H1 (cell line): ENCODE results near the gene PMFBP1. TPM values are rescaled to one million over a fixed set of nuclear protein-coding genes. Genes with fewer than 3 reads are reported as not detected.

Experiments used
- CTCF ChIA-PET: fragments of 300-600 bp; sonication (Branson Sonifier 250); formaldehyde crosslinking; loops from one replicate; lab custom pipeline; 2021; ENCODE audit not compliant: partially characterized antibody; lab: Charles Lee
- POLR2A ChIA-PET: fragments of 300-600 bp; sonication (Branson Sonifier 250); formaldehyde crosslinking; loops from one replicate; lab custom pipeline; 2021; ENCODE audit warnings: inconsistent platforms; ENCODE audit not compliant: partially characterized antibody; lab: Charles Lee
- DNase-seq, 2 experiments: peaks; one replicate each; pipeline versions ENCODE4 v3.0.0 to v3.0.0-alpha.2; 2010 to 2022; ENCODE audit warnings: low spot score in 2 of 2, low read depth in 1 of 2, mixed read lengths in 1 of 2
- FAIRE-seq: peaks from 2 replicates; lab custom pipeline; 2011; peaks lifted over from hg19 to GRCh38; lab: Jason Lieb, UNC
- H2AFZ ChIP-seq: 2 replicates; pipeline ENCODE4 v1.8.1; 2012; ENCODE audit warnings: low read length, inconsistent platforms
- H2AK5ac ChIP-seq: 2 replicates; pipeline ENCODE4 v1.6.1; 2013; ENCODE audit warnings: low read depth, low read length
- H2BK120ac ChIP-seq: replicated peaks from 2 replicates; pipeline ENCODE3; 2013; ENCODE audit warnings: low read depth, low read length, inconsistent platforms
- H2BK12ac ChIP-seq: 2 replicates; pipeline ENCODE4 v1.6.1; 2013; ENCODE audit warnings: low read depth, low read length
- H2BK15ac ChIP-seq: 2 replicates; pipeline ENCODE4 v1.6.1; 2013; ENCODE audit warnings: low read length
- H2BK20ac ChIP-seq: 2 replicates; pipeline ENCODE4 v1.6.1; 2013; ENCODE audit warnings: low read length
- H2BK5ac ChIP-seq: 2 replicates; pipeline ENCODE4 v1.6.1; 2013; ENCODE audit warnings: low read depth, low read length
- H3K14ac ChIP-seq: 2 replicates; pipeline ENCODE4 v1.6.1; 2013; ENCODE audit warnings: inconsistent platforms; ENCODE audit not compliant: insufficient read length
- H3K18ac ChIP-seq: 2 replicates; pipeline ENCODE4 v1.6.1; 2013; ENCODE audit warnings: low read length; ENCODE audit errors: extremely low read depth
- H3K23ac ChIP-seq: 2 replicates; pipeline ENCODE4 v1.6.1; 2013; ENCODE audit warnings: inconsistent platforms; ENCODE audit not compliant: insufficient read length
- H3K23me2 ChIP-seq: 2 replicates; pipeline ENCODE4 v1.6.1; 2013; ENCODE audit warnings: low read depth, low read length
- H3K27ac ChIP-seq: 2 replicates; pipeline ENCODE4 v1.6.1; 2011; ENCODE audit warnings: low read depth, low read length, inconsistent platforms
- H3K27me3 ChIP-seq, 4 experiments: replicated peaks in 1 of 4; 1 replicate in 1 of 4; 2 replicates in 3 of 4; pipeline versions ENCODE4 v1.6.1 to v1.8.1; 2011 to 2013; ENCODE audit warnings: low read length in 3 of 4, mild to moderate bottlenecking in 3 of 4, inconsistent platforms in 2 of 4, mixed read lengths in 2 of 4, moderate library complexity in 1 of 4; ENCODE audit not compliant: control insufficient read depth in 3 of 4, insufficient read depth in 3 of 4; ENCODE audit errors: extremely low read depth in 1 of 4
- H3K36me3 ChIP-seq, 4 experiments: 2 replicates each; pipeline versions ENCODE4 v1.6.1 to v1.8.1; 2011 to 2013; ENCODE audit warnings: mild to moderate bottlenecking in 4 of 4, low read length in 3 of 4, moderate library complexity in 2 of 4, control low read depth in 1 of 4, inconsistent platforms in 1 of 4; ENCODE audit not compliant: insufficient read depth in 4 of 4, control insufficient read depth in 2 of 4
- H3K4ac ChIP-seq: replicated peaks from 2 replicates; pipeline ENCODE3; 2013; ENCODE audit warnings: low read length, low read depth, mixed read lengths, inconsistent platforms; ENCODE audit not compliant: insufficient read length
- H3K4me1 ChIP-seq, 4 experiments: replicated peaks in 1 of 4; 1 replicate in 1 of 4; 2 replicates in 3 of 4; pipeline versions ENCODE4 v1.6.1 to v1.8.1; 2011 to 2013; ENCODE audit warnings: low read length in 3 of 4, inconsistent platforms in 2 of 4, mixed read lengths in 1 of 4; ENCODE audit not compliant: insufficient read depth in 4 of 4, control insufficient read depth in 3 of 4
- H3K4me2 ChIP-seq, 2 experiments: 2 replicates each; pipeline versions ENCODE4 v1.6.1 to v1.8.1; 2011 to 2013; ENCODE audit warnings: low read depth in 2 of 2, low read length in 2 of 2, control low read depth in 1 of 2, inconsistent platforms in 1 of 2, mild to moderate bottlenecking in 1 of 2; ENCODE audit not compliant: insufficient read depth in 1 of 2
- H3K4me3 ChIP-seq, 4 experiments: fragments of 200-600, 300-600 bp in 1 of 4; sonication (generic), shearing (Covaris generic), sonication (Bioruptor Twin) in 1 of 4; 2 replicates each; pipeline versions ENCODE4 v1.5.1 to v1.8.1; 2011 to 2016; ENCODE audit warnings: low read length in 4 of 4, low read depth in 3 of 4, control low read depth in 2 of 4, inconsistent platforms in 2 of 4, mild to moderate bottlenecking in 2 of 4, mixed read lengths in 1 of 4, moderate library complexity in 1 of 4; ENCODE audit not compliant: insufficient read depth in 2 of 4; ENCODE audit errors: extremely low read depth in 1 of 4
- H3K56ac ChIP-seq: replicated peaks from 2 replicates; pipeline ENCODE3; 2013; ENCODE audit warnings: low read depth, mild to moderate bottlenecking, mixed read lengths, low read length, inconsistent platforms; ENCODE audit not compliant: insufficient read length
- H3K79me1 ChIP-seq: 2 replicates; pipeline ENCODE4 v1.6.1; 2013; ENCODE audit warnings: low read depth, low read length, control low read depth
- H3K79me2 ChIP-seq, 2 experiments: 2 replicates each; pipeline versions ENCODE4 v1.6.1 to v1.8.1; 2012 to 2013; ENCODE audit warnings: low read length in 2 of 2, mild to moderate bottlenecking in 2 of 2, inconsistent platforms in 1 of 2; ENCODE audit not compliant: insufficient read depth in 2 of 2, control insufficient read depth in 1 of 2
- H3K9ac ChIP-seq, 4 experiments: replicated peaks in 1 of 4; 1 replicate in 1 of 4; 2 replicates in 3 of 4; pipeline versions ENCODE4 v1.6.1 to v1.8.1; 2011 to 2013; ENCODE audit warnings: low read depth in 3 of 4, low read length in 3 of 4, control low read depth in 2 of 4, mild to moderate bottlenecking in 2 of 4, moderate library complexity in 2 of 4, inconsistent platforms in 1 of 4; ENCODE audit errors: extremely low read depth in 1 of 4
- H3K9me3 ChIP-seq, 2 experiments: 2 replicates each; pipeline versions ENCODE4 v1.6.1 to v1.8.1; 2012 to 2013; ENCODE audit warnings: mild to moderate bottlenecking in 2 of 2, moderate library complexity in 2 of 2, control low read depth in 1 of 2, inconsistent platforms in 1 of 2, low read depth in 1 of 2, low read length in 1 of 2, mixed read lengths in 1 of 2; ENCODE audit not compliant: insufficient read depth in 2 of 2
- H4K20me1 ChIP-seq, 2 experiments: replicated peaks in 1 of 2; 2 replicates each; pipeline versions ENCODE3 to v1.8.1; 2011 to 2013; ENCODE audit warnings: inconsistent platforms in 2 of 2, low read length in 2 of 2, mild to moderate bottlenecking in 1 of 2; ENCODE audit not compliant: insufficient read depth in 2 of 2, control insufficient read depth in 1 of 2
- H4K5ac ChIP-seq: 2 replicates; pipeline ENCODE4 v1.6.1; 2013; ENCODE audit warnings: low read length, low read depth, mixed read lengths, inconsistent platforms; ENCODE audit not compliant: insufficient read length
- H4K8ac ChIP-seq: 2 replicates; pipeline ENCODE4 v1.8.0; 2013; ENCODE audit warnings: mild to moderate bottlenecking, moderate library complexity, low read length, inconsistent platforms; ENCODE audit not compliant: insufficient read depth; ENCODE audit errors: extremely low read depth
- H4K91ac ChIP-seq: replicated peaks from 2 replicates; pipeline ENCODE3; 2013; ENCODE audit warnings: low read length, mixed read lengths, inconsistent platforms; ENCODE audit not compliant: insufficient read length
- CBX5 ChIP-seq: fragments of 300-800, 300-1000 bp; sonication (generic); IDR thresholded peaks from 2 replicates; pipeline ENCODE4 v1.7.1; 2016; ENCODE audit warnings: antibody characterized with exemption, low read length, low read depth
- EP300 ChIP-seq, 2 experiments: IDR thresholded peaks; 1 replicate in 1 of 2; 2 replicates in 1 of 2; pipeline ENCODE4 v1.6.1; 2011 to 2012; ENCODE audit warnings: low read depth in 2 of 2, low read length in 2 of 2, mild to moderate bottlenecking in 2 of 2, borderline replicate concordance in 1 of 2, inconsistent platforms in 1 of 2, moderate library complexity in 1 of 2
- WGBS, 2 experiments: shearing (Covaris generic) in 1 of 2; methylation state at CpG; one replicate each; pipeline versions ENCODE4 v1.1.6 to v1.1.7; 2013 to 2015; ENCODE audit warnings: low lambda C conversion rate in 2 of 2, mixed read lengths in 2 of 2, inconsistent platforms in 1 of 2, low coverage in 1 of 2, missing lambda C conversion rate in 1 of 2; ENCODE audit not compliant: insufficient replicate concordance in 2 of 2, insufficient coverage in 1 of 2, insufficient read length in 1 of 2; ENCODE audit errors: extremely low coverage in 1 of 2, missing lambda C conversion rate in 1 of 2; 5-methylcytosine and 5-hydroxymethylcytosine counted together
- polyA plus RNA-seq, 7 experiments: library from polyadenylated mRNA; depleted of rRNA in 3 of 7; stranded (reverse) in 5 of 7; unstranded in 2 of 7; fragments of >200 nt in 5 of 7; fragments of 200-250 nt in 2 of 7; gene quantifications; 1 replicate in 5 of 7; 2 replicates in 1 of 7; 4 replicates in 1 of 7; pipeline versions ENCODE4 v1.2.1 to v1.2.3, GENCODE V29; 2011 to 2013; ENCODE audit warnings: missing spikeins in 2 of 7, mixed read lengths in 2 of 7
- total RNA-seq: library from RNA; stranded (reverse); fragmentation: NEBNext Ultra II Directional; extraction: Animal tissue kit (Norgen Biotek cat#: 25700); gene quantifications from 2 replicates; pipeline ENCODE4 v1.2.1, GENCODE V29; 2021

PMFBP1 gene
- total and polyA plus RNA-seq, 2 of the 8 experiments (the other 6 are each of a cell fraction or from before 2014, with no cell fraction given): 0.32 to 1.6 TPM

GRCh38 chr16:72174726-72175125 is 2.8 kb upstream of the PMFBP1 start:
- H2AFZ ChIP-seq: no peak overlapping the region
- H3K36me3 ChIP-seq: no peaks in the 10 kb centered on the region
- no peak overlapping the region for H4K5ac ChIP-seq
- H3K4me1 ChIP-seq: 0 out of 7 replicates have a peak, but pooled peaks cover 0 to 4% (median 0%) of the 10 kb centered on the region in 4 experiments
- POLR2A ChIA-PET: no interaction called here
- no peak overlapping the region for H3K23ac ChIP-seq
- no peak overlapping the region for H3K4me3 ChIP-seq
- H3K9ac ChIP-seq: no peak overlapping the region
- no peak overlapping the region for H2BK20ac ChIP-seq
- H3K18ac ChIP-seq: no peak overlapping the region
- no peaks in the 10 kb centered on the region for H3K79me1 ChIP-seq
- H3K79me2 ChIP-seq: no peaks in the 10 kb centered on the region
- FAIRE-seq (no peak), DNase-seq (no peak)
- no peak overlapping the region for H3K4me2 ChIP-seq
- TF ChIP-seq CBX5 (no peak), EP300 (IDR thresholded peaks at IDR 0.05; ENCODE audit: borderline replicate concordance in 1 of 2, low read depth in 2 of 2, low read length in 2 of 2) (no peak)
- H2BK5ac ChIP-seq: no peak overlapping the region
- no peak overlapping the region for H4K91ac ChIP-seq
- H4K20me1 ChIP-seq: no peaks in the 10 kb centered on the region
- no peaks in the 10 kb centered on the region for H3K23me2 ChIP-seq
- WGBS, 2 experiments: 97% methylated on average over 2 of the region's 2 CpGs; no CpG with 5 or more reads in 1 of the 2 experiments
- H3K56ac ChIP-seq: no peak overlapping the region
- no peak overlapping the region for H3K4ac ChIP-seq
- no peak overlapping the region for H2BK12ac ChIP-seq
- H3K9me3 ChIP-seq: no peaks in the 10 kb centered on the region
- no peak overlapping the region for H3K14ac ChIP-seq
- H2BK120ac ChIP-seq: no peak overlapping the region
- H4K8ac ChIP-seq: no peak overlapping the region
- no peak overlapping the region for H2AK5ac ChIP-seq
- no peak overlapping the region for H3K27ac ChIP-seq
- CTCF ChIA-PET: no interaction called here
- H3K27me3 ChIP-seq: no peaks in the 10 kb centered on the region
- H2BK15ac ChIP-seq: no peak overlapping the region
